ENCODE measurements around the gene NAA38. TPM values are rescaled to one million over a fixed set of nuclear protein-coding genes. Genes with fewer than 3 reads are reported as not detected.
A peak's percentile ranks its signal among the peaks of the same experiment; 100 is the strongest.

NAA38 gene
- total RNA-seq (20.0 and 22.0 TPM in 2 replicates), polyA plus RNA-seq (37.6 and 80.5 TPM in 2 replicates), polyA minus RNA-seq (63.3 and 74.8 TPM in 2 replicates)
- 39.4 TPM for total RNA-seq (2013)

GRCh38 chr17:7856811-7857712 is at the start of gene NAA38:
TSS of gene NAA38 (minus strand) at chr17:7857559. CDS start at chr17:7857463, 96 bp downstream.
- no peak within 1 kb of the TSS for H3K27ac Mint-ChIP-seq
- TF ChIP-seq EZH2 (IDR thresholded peaks at IDR 0.05; ENCODE audit: borderline replicate concordance, insufficient read depth, low read depth, low read length, poor library complexity, severe bottlenecking) (no peak), CTCF (IDR thresholded peaks at IDR 0.05) (no peak)
- no peak within 1 kb of the TSS for H3K4me3 Mint-ChIP-seq
- no peaks in the 10 kb centered on the region for H3K9me3 ChIP-seq (ENCODE audit: control extremely low read depth in 1 of 3, control insufficient read depth in 2 of 3, insufficient read depth in 1 of 3, low read length in 2 of 3)
- H3K27me3 Mint-ChIP-seq, result no peaks in the 10 kb centered on the region
- H2AFZ ChIP-seq (ENCODE audit: insufficient read depth, low read depth, low read length, poor library complexity, severe bottlenecking), result peak within 1 kb of the TSS; percentile 87
- H3K27ac ChIP-seq (ENCODE audit: low read length in 2 of 2), result peak within 1 kb of the TSS; percentile 85 to 90
- peaks cover 5% of the 10 kb centered on the region for H3K4me1 Mint-ChIP-seq
- H3K4me2 ChIP-seq (replicated peaks; ENCODE audit: low read depth, low read length, poor library complexity, severe bottlenecking), result peak within 1 kb of the TSS; percentile 83
- peak; percentile 99 for DNase-seq
- peaks cover 20% of the 10 kb centered on the region for H4K20me1 ChIP-seq (ENCODE audit: control insufficient read depth, insufficient read depth, low read length, poor library complexity, severe bottlenecking)
- H3K36me3 ChIP-seq (replicated peaks in 1 of 2; ENCODE audit: control extremely low read depth in 1 of 2, control insufficient read depth in 1 of 2, extremely low read depth in 1 of 2, insufficient read depth in 2 of 2, low read length in 1 of 2), result peaks cover 0 to 8% of the 10 kb centered on the region in 2 experiments
- peak within 1 kb of the TSS; percentile 82 for H3K9ac ChIP-seq (ENCODE audit: low read length)
- ATAC-seq (ENCODE audit: low read depth), result peak; percentile 82
- under 1% methylated on average over 64 of the region's 64 CpGs for WGBS (ENCODE audit: insufficient coverage)
- H3K27me3 ChIP-seq (replicated peaks in 1 of 4; ENCODE audit: control extremely low read depth in 1 of 4, control insufficient read depth in 3 of 4, insufficient read depth in 4 of 4, low read length in 3 of 4), result no peaks in the 10 kb centered on the region
- peaks cover 20 to 32% of the 10 kb centered on the region in 2 donors for H3K4me1 ChIP-seq (ENCODE audit: control insufficient read depth in 2 of 2, insufficient read depth in 2 of 2, low read length in 2 of 2)
- intact Hi-C loops (cut with micrococcal nuclease), result loop anchor here (1.0 to 5.0 kb wide), 9 partner anchors 13 to 605 kb away; partner anchors contain the start of genes CHD3, CNTROB, CTDNEP1 and ELP5
- POLR2A ChIA-PET, result interaction anchor here (0.6 to 1.7 kb wide), 15 partner anchors 12 to 615 kb away, joined by 3 to 21 read pairs (median 4); partner anchors contain the start of genes CNTROB, CTC1, GABARAP and KDM6B
- H3K9me3 Mint-ChIP-seq (ENCODE audit: insufficient read depth), result no peaks in the 10 kb centered on the region
- CTCF ChIA-PET, result interaction anchor here (0.6 to 2.6 kb wide), 25 partner anchors 12 to 253 kb away, joined by 3 to 53 read pairs (median 4); partner anchors contain the start of genes CNTROB, KDM6B, TP53 and TRAPPC1
- H3K79me2 ChIP-seq (ENCODE audit: control insufficient read depth, insufficient read depth, low read length), result peaks cover 9% of the 10 kb centered on the region
- H3K4me3 ChIP-seq (ENCODE audit: control extremely low read depth in 1 of 5, extremely low read depth in 1 of 5, insufficient read depth in 1 of 5, low read depth in 2 of 5, low read length in 4 of 5), result peak within 1 kb of the TSS; percentile 57 to 92 (median 85)

Measured in B cell (primary cell).